Measurements from ENCODE around the gene PTPRT.

PTPRT gene

GRCh38 chr20:43040427-43040826 is 149.3 kb downstream of the PTPRT start:
- H3K4me3 ChIP-seq (ENCODE audit: low read length): no peak overlapping the region
- DNase-seq (ENCODE audit: low read depth, low spot score): peak; percentile 38

DNA sequence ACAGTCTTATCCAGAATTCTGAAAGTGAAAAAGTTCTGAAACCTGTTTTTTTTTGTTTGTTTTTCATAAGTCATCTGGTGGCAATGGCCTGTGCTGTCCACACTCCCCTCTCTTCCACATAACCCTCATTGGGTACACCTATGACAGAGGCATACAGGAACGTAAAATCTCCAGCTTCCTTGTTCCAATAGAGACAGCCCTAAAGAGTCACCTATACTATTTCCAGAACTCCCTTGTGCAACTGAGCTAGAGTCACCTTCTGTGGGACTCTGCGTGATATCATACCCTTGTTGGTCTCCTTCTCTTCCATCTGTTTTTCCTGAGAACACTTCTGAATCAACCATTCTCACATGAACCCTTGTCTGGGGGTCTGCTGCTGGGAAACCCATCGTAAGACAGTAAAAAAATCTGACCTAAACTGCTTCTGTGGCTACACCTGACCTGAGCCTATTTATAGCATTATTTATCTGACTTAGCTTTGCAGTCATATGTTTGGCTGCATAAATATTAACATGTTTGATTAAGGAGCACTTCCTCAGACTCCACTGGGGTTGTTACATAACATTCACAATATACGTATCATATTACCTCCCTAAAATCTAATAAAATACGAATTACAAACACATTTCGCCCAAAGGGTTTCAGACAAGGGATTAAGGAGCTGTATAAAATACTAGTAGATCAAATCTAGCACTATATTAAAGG is 151.9 kb downstream of the PTPRT start:
- no peak overlapping the region for H3K4me3 ChIP-seq (ENCODE audit: low read length)
- DNase-seq (ENCODE audit: low read depth, low spot score): no peak

GRCh38 chr20:43034981-43035724 is 154.6 kb downstream of the PTPRT start:
- H3K4me3 ChIP-seq (ENCODE audit: low read length): no peak overlapping the region
- DNase-seq (ENCODE audit: low read depth, low spot score): no peak

DNA sequence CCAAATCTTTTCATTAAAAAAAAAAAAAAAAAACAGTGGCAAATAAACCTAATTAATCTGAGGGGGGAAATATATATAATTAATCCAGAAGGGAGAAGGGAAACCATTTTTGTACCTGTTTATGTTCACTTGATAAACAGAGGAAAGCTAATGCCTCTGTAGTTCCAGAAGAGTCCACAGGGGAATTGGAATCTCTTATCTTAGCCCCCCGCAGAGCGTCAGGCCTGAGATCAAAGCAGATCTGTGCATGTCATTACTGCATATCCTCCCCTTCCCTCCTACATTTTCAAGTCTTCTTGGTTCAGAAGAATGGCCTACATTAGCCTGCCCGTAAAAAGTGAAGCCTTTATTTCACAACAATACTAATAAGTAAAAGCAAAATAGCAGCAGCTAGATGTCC is 157.2 kb downstream of the PTPRT start:
- DNase-seq (ENCODE audit: low read depth, low spot score): peak; percentile 2
- no peak overlapping the region for H3K4me3 ChIP-seq (ENCODE audit: low read length)

- DNase-seq (ENCODE audit: low read depth, low spot score): no peak
- H3K4me3 ChIP-seq (ENCODE audit: low read length): no peak overlapping the region
Observed at GRCh38 chr20:43029176-43029575, 160.5 kb downstream of the PTPRT start.

DNA sequence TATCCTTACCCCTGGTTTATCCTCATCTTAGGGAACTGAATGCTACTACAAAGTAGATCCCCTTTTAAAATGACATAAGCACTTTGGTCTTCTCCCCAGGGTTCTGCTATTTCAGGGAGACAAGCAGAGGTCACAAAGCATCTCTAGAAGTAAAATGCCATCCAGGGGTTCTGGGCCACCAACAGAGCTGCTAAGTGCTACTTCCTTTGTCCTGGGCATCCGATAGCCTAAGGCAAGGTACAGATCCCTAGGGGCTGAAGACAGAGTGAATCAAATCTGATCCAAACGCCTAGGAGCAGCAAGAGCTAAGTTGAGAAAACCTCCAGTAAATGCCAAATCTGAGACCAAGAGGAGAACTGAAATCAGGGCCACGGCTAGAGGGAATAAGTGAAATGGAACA is 161.2 kb downstream of the PTPRT start:
- no peak for DNase-seq (ENCODE audit: low read depth, low spot score)
- no peak overlapping the region for H3K4me3 ChIP-seq (ENCODE audit: low read length)

DNA sequence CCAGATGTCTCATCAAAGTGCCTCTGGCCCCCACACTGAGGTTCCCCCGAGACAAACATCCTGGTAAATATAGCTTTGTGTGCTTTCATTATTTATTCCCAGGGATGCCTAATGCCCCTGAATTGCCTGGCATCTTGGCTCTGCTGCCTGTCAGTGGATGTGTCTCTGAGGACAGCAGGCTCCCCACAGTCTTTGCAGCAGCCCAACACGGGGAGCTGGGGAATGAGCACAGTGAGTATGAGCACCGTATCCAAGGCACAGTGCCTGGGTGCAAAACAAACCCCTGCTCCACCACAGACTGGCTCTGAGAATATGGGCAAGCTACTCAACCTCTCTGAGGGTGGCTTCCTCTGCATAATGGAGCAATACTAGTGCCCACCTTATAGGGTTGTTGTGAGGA is 165.9 kb downstream of the PTPRT start:
- H3K4me3 ChIP-seq (ENCODE audit: low read length): no peak overlapping the region
- no peak for DNase-seq (ENCODE audit: low read depth, low spot score)

DNA sequence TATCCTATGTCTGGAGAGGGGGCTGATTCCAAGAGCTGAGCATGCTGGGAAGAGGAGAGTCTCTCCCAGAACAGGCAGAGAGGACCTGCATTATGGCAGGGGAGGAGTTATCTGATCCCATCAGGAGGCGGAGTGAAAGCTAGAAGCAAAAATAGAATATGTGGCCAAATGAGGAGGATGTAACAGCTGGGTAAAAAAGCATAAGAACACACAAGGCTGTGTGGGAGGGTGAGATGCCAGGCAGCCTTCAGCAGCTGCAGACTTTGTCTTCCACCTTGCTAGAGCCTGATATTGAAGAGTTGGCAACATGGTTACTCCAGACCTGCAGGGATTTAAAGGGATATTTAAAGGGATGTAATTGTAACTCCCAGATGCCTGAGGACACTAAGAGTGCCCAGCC is 167.1 kb downstream of the PTPRT start:
- H3K4me3 ChIP-seq (ENCODE audit: low read length): no peak overlapping the region
- DNase-seq (ENCODE audit: low read depth, low spot score): no peak

- no peak for DNase-seq (ENCODE audit: low read depth, low spot score)
- H3K4me3 ChIP-seq (ENCODE audit: low read length): no peak overlapping the region
Observed at GRCh38 chr20:43022081-43022480, 167.6 kb downstream of the PTPRT start.

GRCh38 chr20:43017241-43018030 is 172.3 kb downstream of the PTPRT start:
- H3K4me3 ChIP-seq (ENCODE audit: low read length): no peak overlapping the region
- DNase-seq (ENCODE audit: low read depth, low spot score): no peak

GRCh38 chr20:43016257-43016656 is 173.4 kb downstream of the PTPRT start:
- DNase-seq (ENCODE audit: low read depth, low spot score): no peak

GRCh38 chr20:43015566-43015965 is 174.1 kb downstream of the PTPRT start:
- no peak for DNase-seq (ENCODE audit: low read depth, low spot score)
- H3K4me3 ChIP-seq (ENCODE audit: low read length): no peak overlapping the region

More at GRCh38 chr20:43016257-43016656, 173.4 kb downstream of the PTPRT start:
- H3K4me3 ChIP-seq (ENCODE audit: low read length): no peak overlapping the region

DNA sequence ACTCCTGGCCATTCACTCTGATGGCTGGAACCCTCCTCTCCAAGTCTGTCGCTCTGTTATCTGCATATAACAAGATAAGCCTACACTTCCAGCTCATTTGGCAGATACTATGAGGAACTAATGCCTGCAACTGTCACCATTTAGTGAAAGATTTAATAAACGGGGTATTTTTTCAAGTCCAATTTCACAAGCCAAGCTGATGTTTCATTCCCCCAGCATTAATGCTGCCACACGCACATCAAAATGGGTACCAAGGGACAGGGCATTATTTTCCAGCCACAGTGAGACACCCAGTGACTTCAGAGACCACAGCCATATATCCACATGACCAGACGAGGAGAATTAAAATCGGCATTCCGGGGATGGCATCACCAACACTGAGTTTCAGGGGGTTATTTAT is 175.5 kb downstream of the PTPRT start:
- no peak for DNase-seq (ENCODE audit: low read depth, low spot score)
- H3K4me3 ChIP-seq (ENCODE audit: low read length): no peak overlapping the region

DNA sequence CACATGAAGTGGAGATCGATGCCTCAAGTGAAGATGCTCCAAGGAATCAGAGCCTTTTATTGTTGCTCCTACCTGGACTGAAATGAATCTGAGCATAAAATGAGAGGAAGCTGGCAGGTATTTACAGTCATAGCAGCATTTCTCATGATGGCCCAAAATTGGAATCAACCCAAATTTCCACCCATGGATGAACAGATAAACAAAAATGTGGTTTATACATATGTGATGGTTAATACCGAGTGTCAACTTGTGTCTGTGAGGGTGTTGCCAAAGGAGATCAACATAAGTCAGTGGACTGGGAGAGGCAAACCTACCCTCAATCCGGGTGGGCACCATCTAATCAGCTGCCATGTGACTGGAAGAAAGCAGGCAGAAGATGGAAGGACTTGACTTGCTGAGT is 178.2 kb downstream of the PTPRT start:
- no peak for DNase-seq (ENCODE audit: low read depth, low spot score)
- H3K4me3 ChIP-seq (ENCODE audit: low read length): no peak overlapping the region

DNA sequence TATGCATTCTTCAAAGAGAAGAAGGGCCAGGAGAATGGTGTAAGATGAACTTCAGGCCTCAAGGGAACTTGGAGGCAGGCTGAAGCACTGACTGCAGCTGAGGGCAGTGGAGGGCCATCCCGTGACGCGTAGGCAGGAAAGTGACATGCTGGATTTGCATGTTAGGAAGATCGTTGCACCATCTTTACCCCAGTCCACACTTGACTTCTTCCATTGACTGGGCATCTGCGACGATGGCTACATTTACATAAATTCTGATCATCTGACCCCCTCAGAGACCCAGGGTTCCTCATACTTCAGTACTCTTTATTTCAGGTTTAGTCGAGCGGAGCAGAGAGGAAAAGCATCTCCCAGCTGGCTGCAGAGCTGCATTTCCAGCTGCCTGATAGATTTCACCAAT is 180.2 kb downstream of the PTPRT start:
- no peak overlapping the region for H3K4me3 ChIP-seq (ENCODE audit: low read length)

DNA sequence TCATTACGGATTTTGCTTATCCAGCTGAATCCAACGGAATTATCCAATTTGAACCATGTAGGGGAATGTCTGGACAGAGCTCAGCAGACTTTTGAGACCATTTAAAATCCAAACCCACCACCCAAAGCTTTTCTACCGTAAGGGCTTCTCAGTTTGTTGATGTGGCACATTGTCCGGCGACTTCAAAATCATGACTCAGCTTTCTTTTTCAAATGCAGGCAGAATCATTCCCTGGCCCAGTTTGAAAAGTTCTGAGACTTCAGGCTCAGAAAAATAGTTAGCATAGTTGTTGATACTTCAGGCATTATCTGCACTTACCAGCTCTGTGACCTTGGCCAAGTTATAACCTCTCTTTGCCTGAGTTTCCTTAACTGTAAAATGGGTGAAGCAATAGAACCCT is 182.2 kb downstream of the PTPRT start:
- H3K4me3 ChIP-seq (ENCODE audit: low read length): no peak overlapping the region
- DNase-seq (ENCODE audit: low read depth, low spot score): no peak

More for the DNA sequence above, 180.2 kb downstream of the PTPRT start:
- no peak for DNase-seq (ENCODE audit: low read depth, low spot score)

DNA sequence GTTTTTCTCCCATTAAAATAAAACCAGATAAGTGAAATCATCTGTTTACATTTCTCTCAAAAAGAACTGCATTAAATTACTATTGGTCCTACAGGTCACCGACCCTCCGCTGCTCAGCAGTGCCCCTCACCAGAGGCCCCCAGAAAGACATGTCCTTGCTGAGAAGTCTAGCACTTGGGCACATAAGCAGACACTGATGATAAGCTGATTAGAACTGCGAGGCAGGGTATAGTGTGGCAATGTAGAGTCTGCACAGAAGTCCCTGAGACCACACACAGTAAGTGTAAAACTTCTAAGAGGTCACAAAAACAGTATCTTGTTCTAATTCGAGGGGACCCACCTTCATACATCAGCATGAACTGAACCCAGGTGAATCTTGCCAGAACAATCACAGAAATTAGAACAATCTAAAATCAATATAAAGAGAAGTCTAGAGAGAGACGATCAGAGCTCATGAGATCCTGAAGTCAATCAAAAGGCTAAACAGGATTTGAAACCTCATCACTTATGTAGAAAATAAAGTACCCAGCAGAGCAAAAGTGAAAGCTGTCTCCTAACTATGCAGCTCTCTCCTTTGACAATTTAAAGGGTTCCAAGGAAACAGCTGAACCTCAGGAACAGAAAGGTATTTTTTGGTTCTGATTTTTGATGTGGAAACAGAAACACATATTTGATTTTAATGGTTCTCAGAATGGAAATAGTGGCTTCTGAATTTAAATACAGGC is 182.9 kb downstream of the PTPRT start:
- no peak overlapping the region for H3K4me3 ChIP-seq (ENCODE audit: low read length)
- DNase-seq (ENCODE audit: low read depth, low spot score): no peak

GRCh38 chr20:43003318-43003944 is 186.3 kb downstream of the PTPRT start:
- no peak for DNase-seq (ENCODE audit: low read depth, low spot score)
- no peak overlapping the region for H3K4me3 ChIP-seq (ENCODE audit: low read length)

- DNase-seq (ENCODE audit: low read depth, low spot score): no peak
Observed at GRCh38 chr20:42996141-42996540, 193.6 kb downstream of the PTPRT start.

More at GRCh38 chr20:42996141-42996540, 193.6 kb downstream of the PTPRT start:
- no peak overlapping the region for H3K4me3 ChIP-seq (ENCODE audit: low read length)

Data from Jurkat, Clone E6-1 (cell line).